HepG2 (cell line): ENCODE results near the gene COX4I1. TPM values are rescaled to one million over a fixed set of nuclear protein-coding genes. Genes with fewer than 3 reads are reported as not detected.

Source experiments
- ATAC-seq: fragments of 200-7000 bp; cut with Tn5 transposase; 3 replicates; pipeline ENCODE4 v1.9.1; 2020; ENCODE audit warnings: mild to moderate bottlenecking, moderate library complexity
- BruUV-seq: library from RNA; stranded (reverse); fragments of 400-500 nt; replicated peaks from 2 replicates; lab custom pipeline; 2021; lab: Mats Ljungman, UMichigan
- CTCF ChIA-PET: fragments of 300-600 bp; formaldehyde crosslinking; extraction: SDS; loops from one replicate; lab custom pipeline; 2021; ENCODE audit warnings: low total read pairs, inconsistent platforms, low intra/inter-chr PET ratio; lab: Yijun Ruan, JAX
- POLR2A ChIA-PET: fragments of 350-600 bp; sonication (Branson Sonifier 250); formaldehyde crosslinking; loops from one replicate; lab custom pipeline; 2020; ENCODE audit warnings: antibody characterized with exemption, inconsistent platforms; lab: Yijun Ruan, JAX
- DNase-seq: peaks from one replicate; pipeline ENCODE4 v3.0.0-alpha.2; 2015; ENCODE audit warnings: low spot score
- FAIRE-seq: peaks from 3 replicates; lab custom pipeline; 2011; peaks lifted over from hg19 to GRCh38; lab: Jason Lieb, UNC
- H2AFZ ChIP-seq: one replicate; pipeline ENCODE4 v1.6.1; 2011; ENCODE audit warnings: low read length, inconsistent platforms
- H3K27ac ChIP-seq: fragments of 300-600 bp; 3 replicates; pipeline ENCODE4 v1.8.0; 2011; ENCODE audit warnings: mixed run types, mild to moderate bottlenecking, mixed read lengths, low read length, inconsistent platforms; ENCODE audit not compliant: insufficient read depth; ENCODE audit errors: extremely low read length
- H3K27me3 ChIP-seq, 2 experiments: fragments of 200-600 bp in 1 of 2; 2 replicates in 1 of 2; 3 replicates in 1 of 2; pipeline versions ENCODE4 v1.6.0 to v1.8.0; 2011; ENCODE audit warnings: low read length in 2 of 2, mild to moderate bottlenecking in 2 of 2, moderate library complexity in 2 of 2, inconsistent platforms in 1 of 2; ENCODE audit not compliant: insufficient read depth in 2 of 2, control insufficient read depth in 1 of 2
- H3K36me3 ChIP-seq, 2 experiments: fragments of 200-600 bp in 1 of 2; replicated peaks in 1 of 2; 2 replicates in 1 of 2; 3 replicates in 1 of 2; pipeline versions ENCODE4 v1.5.1 to v1.8.0; 2011; ENCODE audit warnings: low read length in 2 of 2, inconsistent platforms in 1 of 2; ENCODE audit not compliant: insufficient read depth in 2 of 2, control insufficient read depth in 1 of 2
- H3K4me1 ChIP-seq: 2 replicates; pipeline ENCODE4 v1.5.1; 2012; ENCODE audit warnings: low read length, inconsistent platforms; ENCODE audit not compliant: insufficient read depth
- H3K4me2 ChIP-seq: 2 replicates; pipeline ENCODE4 v1.6.0; 2011; ENCODE audit warnings: low read depth, low read length, inconsistent platforms
- H3K4me3 ChIP-seq, 3 experiments: fragments of 200-600 bp in 1 of 3; sonication (generic), shearing (Covaris generic) in 1 of 3; replicated peaks in 1 of 3; 2 replicates each; pipeline ENCODE4 v1.5.1; 2011 to 2016; ENCODE audit warnings: low read length in 3 of 3, inconsistent platforms in 2 of 3, low read depth in 2 of 3, mild to moderate bottlenecking in 2 of 3, control low read depth in 1 of 3, mixed read lengths in 1 of 3; ENCODE audit not compliant: insufficient read depth in 1 of 3
- H3K79me2 ChIP-seq: one replicate; pipeline ENCODE4 v1.6.1; 2011; ENCODE audit warnings: low read length, inconsistent platforms; ENCODE audit not compliant: insufficient read depth
- H3K9ac ChIP-seq: 2 replicates; pipeline ENCODE4 v1.6.0; 2011; ENCODE audit warnings: mild to moderate bottlenecking, low read depth, low read length, inconsistent platforms; ENCODE audit not compliant: insufficient read depth
- H3K9me3 ChIP-seq: 2 replicates; pipeline ENCODE4 v1.5.1; 2012; ENCODE audit warnings: mild to moderate bottlenecking, low read length
- H4K20me1 ChIP-seq: 2 replicates; pipeline ENCODE4 v1.6.0; 2011; ENCODE audit warnings: inconsistent platforms, mild to moderate bottlenecking, low read length, moderate library complexity; ENCODE audit not compliant: insufficient read depth
- AFF4 ChIP-seq: sonication (generic); formaldehyde crosslinking; IDR thresholded peaks from 2 replicates; pipeline ENCODE4 v1.4.0; 2020; ENCODE audit warnings: missing genetic modification reagents
- ARID2 ChIP-seq: sonication (generic); formaldehyde crosslinking; IDR thresholded peaks from 2 replicates; pipeline ENCODE4 v1.8.1; 2022; ENCODE audit warnings: mild to moderate bottlenecking, missing genetic modification reagents, borderline replicate concordance
- ATF7-NPFF ChIP-seq: sonication (generic); formaldehyde crosslinking; IDR thresholded peaks from 2 replicates; pipeline ENCODE4 v1.8.1; 2023; ENCODE audit warnings: mild to moderate bottlenecking, low read depth, missing genetic modification reagents, moderate library complexity
- CHD4 ChIP-seq: fragments of 200-600 bp; sonication (generic); IDR thresholded peaks from 2 replicates; pipeline ENCODE4 v1.7.0; 2017; ENCODE audit warnings: mild to moderate bottlenecking, low read length, borderline replicate concordance
- CTCF ChIP-seq: sonication (generic); formaldehyde crosslinking; IDR thresholded peaks from 2 replicates; pipeline ENCODE4 v1.5.0; 2020; ENCODE audit warnings: mild to moderate bottlenecking, missing genetic modification reagents, moderate library complexity
- ERF ChIP-seq: IDR thresholded peaks from 2 replicates; pipeline ENCODE4 v1.6.1; 2018; ENCODE audit warnings: missing biosample characterization, missing genetic modification reagents
- KMT2B ChIP-seq: IDR thresholded peaks from 2 replicates; pipeline ENCODE4 v1.6.1; 2016; ENCODE audit warnings: missing genetic modification reagents, missing compliant biosample characterization
- MAF1 ChIP-seq: sonication (generic); formaldehyde crosslinking; IDR thresholded peaks from 2 replicates; pipeline ENCODE4 v1.5.0; 2020; ENCODE audit warnings: missing genetic modification reagents, borderline replicate concordance
- RAD21 ChIP-seq: fragments of 450-650 bp; formaldehyde crosslinking; IDR thresholded peaks from 2 replicates; pipeline ENCODE4 v1.5.0; 2020; ENCODE audit warnings: mild to moderate bottlenecking
- STAG1 ChIP-seq: sonication (generic); formaldehyde crosslinking; IDR thresholded peaks from 2 replicates; pipeline ENCODE4 v1.4.0; 2020; ENCODE audit warnings: missing genetic modification reagents
- TCF7 ChIP-seq: sonication (generic); IDR thresholded peaks from 2 replicates; pipeline ENCODE4 v1.6.1; 2016; ENCODE audit warnings: antibody characterized with exemption, low read depth
- ZNF496 ChIP-seq: sonication (generic); formaldehyde crosslinking; IDR thresholded peaks from 2 replicates; pipeline ENCODE4 v1.8.1; 2023; ENCODE audit warnings: mild to moderate bottlenecking, moderate library complexity, missing genetic modification reagents; ENCODE audit not compliant: insufficient replicate concordance
- ZNF652 ChIP-seq: IDR thresholded peaks from 2 replicates; pipeline ENCODE4 v1.6.1; 2016; ENCODE audit warnings: low read depth, borderline replicate concordance
- ZNF670 ChIP-seq: sonication (generic); formaldehyde crosslinking; IDR thresholded peaks from 2 replicates; pipeline ENCODE4 v1.8.0; 2022; ENCODE audit warnings: mild to moderate bottlenecking, missing genetic modification reagents, borderline replicate concordance
- ZNF761 ChIP-seq: sonication (generic); formaldehyde crosslinking; conservative IDR thresholded peaks from 2 replicates; pipeline ENCODE4 v1.4.0; 2020; ENCODE audit warnings: mild to moderate bottlenecking, missing genetic modification reagents
- ZSCAN30 ChIP-seq: sonication (generic); formaldehyde crosslinking; IDR thresholded peaks from 2 replicates; pipeline ENCODE4 v1.5.0; 2020; ENCODE audit warnings: mild to moderate bottlenecking, missing genetic modification reagents
- WGBS: methylation state at CpG from one replicate; pipeline ENCODE4 v1.1.6; 2017; ENCODE audit warnings: low lambda C conversion rate; 5-methylcytosine and 5-hydroxymethylcytosine counted together
- in situ Hi-C: cut with HindIII; loops from 2 replicates; pipeline ENCODE4 v1.10.0; 2017; ENCODE audit warnings: low pct_unique_long_range_greater_than_20kb; ENCODE audit not compliant: extremely low pct_ligation_motif_present
- intact Hi-C: fragments of 100-400 bp; cut with micrococcal nuclease; formaldehyde crosslinking; loops from one replicate; pipeline ENCODE4 v1.10.0; 2022; ENCODE audit not compliant: unreplicated experiment
- polyA plus RNA-seq, 8 experiments: library from polyadenylated mRNA; depleted of rRNA in 3 of 8; stranded (reverse) in 7 of 8; unstranded in 1 of 8; fragments of >200 nt; fragmentation: Illumina TruSeq in 4 of 8; extraction: Trizol in 4 of 8; gene quantifications; 2 replicates each; pipeline versions ENCODE4 v1.2.1 to v1.2.3, GENCODE V29; 2011 to 2016; ENCODE audit warnings: low read depth in 4 of 8, missing spikeins in 1 of 8, mixed read lengths in 1 of 8; ENCODE audit not compliant: insufficient read depth in 1 of 8
- total RNA-seq, 5 experiments: library from RNA; depleted of rRNA; stranded (reverse); fragments of >200 nt; fragmentation: Illumina TruSeq; extraction: Trizol; gene quantifications; 2 replicates each; pipeline ENCODE4 v1.2.3, GENCODE V29; 2016; ENCODE audit warnings: low read depth in 1 of 5
- TF ChIP-seq, protein P1 (sequence below): conservative IDR thresholded peaks from 2 replicates; pipeline ENCODE4 v1.6.1; 2018; ENCODE audit warnings: missing genetic modification reagents

COX4I1 gene
- total and polyA plus RNA-seq, 2 of the 13 experiments (the other 11 are each of a cell fraction or from before 2014, with no cell fraction given): 658 to 902 TPM

- no peak for TF ChIP-seq AFF4 (CRISPR knock-in tag)
- no peak for TF ChIP-seq ZNF670 (CRISPR knock-in tag)
- TF ChIP-seq ERF (CRISPR knock-in tag): no peak
Observed at GRCh38 chr16:85759136-85759535, 40.4 kb upstream of the COX4I1 start (continued).

GRCh38 chr16:85759631-85760419 is 39.7 kb upstream of the COX4I1 start:
- no TSS peak for BruUV-seq
- intact Hi-C loops: no loop called here
- CTCF ChIA-PET: no interaction called here
- no peaks in the 10 kb centered on the region for H3K79me2 ChIP-seq
- no peak overlapping the region for H3K4me3 ChIP-seq
- H3K27me3 ChIP-seq: peaks cover 13 to 66% of the 10 kb centered on the region in 2 experiments
- POLR2A ChIA-PET: no interaction called here
- WGBS: 31% methylated on average over 20 of the region's 20 CpGs
- in situ Hi-C loops: no loop called here
- no peaks in the 10 kb centered on the region for H3K36me3 ChIP-seq
- no peaks in the 10 kb centered on the region for H4K20me1 ChIP-seq
- no peaks in the 10 kb centered on the region for H3K4me1 ChIP-seq
- H2AFZ ChIP-seq: no peak overlapping the region
- no peaks in the 10 kb centered on the region for H3K9me3 ChIP-seq
- no peak overlapping the region for H3K27ac ChIP-seq
- H3K4me2 ChIP-seq: no peak overlapping the region
- peak; percentile 82 for ATAC-seq
- FAIRE-seq: no peak
- H3K9ac ChIP-seq: no peak overlapping the region
- DNase-seq: no peak
- TF ChIP-seq MAF1 (CRISPR knock-in tag) (no peak), ATF7-NPFF (no peak), ZNF496 (CRISPR knock-in tag) (no peak), ZNF761 (CRISPR knock-in tag) (no peak), TCF7 (no peak), ZNF652 (CRISPR knock-in tag) (no peak), STAG1 (peak; percentile 63), KMT2B (CRISPR knock-in tag) (no peak), ARID2 (CRISPR knock-in tag) (no peak), CHD4 (no peak), RAD21 (peak; percentile 29; the same call in 1 of the 2 replicates), CTCF (CRISPR knock-in tag) (peak; percentile 73), ZSCAN30 (CRISPR knock-in tag) (no peak)
- TF ChIP-seq, protein P1, sequence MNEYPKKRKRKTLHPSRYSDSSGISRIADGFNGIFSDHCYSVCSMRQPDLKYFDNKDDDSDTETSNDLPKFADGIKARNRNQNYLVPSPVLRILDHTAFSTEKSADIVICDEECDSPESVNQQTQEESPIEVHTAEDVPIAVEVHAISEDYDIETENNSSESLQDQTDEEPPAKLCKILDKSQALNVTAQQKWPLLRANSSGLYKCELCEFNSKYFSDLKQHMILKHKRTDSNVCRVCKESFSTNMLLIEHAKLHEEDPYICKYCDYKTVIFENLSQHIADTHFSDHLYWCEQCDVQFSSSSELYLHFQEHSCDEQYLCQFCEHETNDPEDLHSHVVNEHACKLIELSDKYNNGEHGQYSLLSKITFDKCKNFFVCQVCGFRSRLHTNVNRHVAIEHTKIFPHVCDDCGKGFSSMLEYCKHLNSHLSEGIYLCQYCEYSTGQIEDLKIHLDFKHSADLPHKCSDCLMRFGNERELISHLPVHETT (CRISPR knock-in tag): no peak
